HUES64 (cell line): Measurements from ENCODE around the gene ALPI.
A peak's percentile ranks its signal among the peaks of the same experiment; 100 is the strongest.

Source experiments
- H3K27ac ChIP-seq: 2 replicates; pipeline ENCODE4 v1.7.0; 2013; ENCODE audit warnings: low read depth, low read length, inconsistent platforms
- H3K27me3 ChIP-seq: 2 replicates; pipeline ENCODE4 v1.6.1; 2013; ENCODE audit warnings: mild to moderate bottlenecking, low read length; ENCODE audit not compliant: insufficient read depth
- H3K36me3 ChIP-seq: 2 replicates; pipeline ENCODE4 v1.6.1; 2013; ENCODE audit warnings: mild to moderate bottlenecking, low read length; ENCODE audit not compliant: insufficient read depth
- H3K4me1 ChIP-seq: 2 replicates; pipeline ENCODE4 v1.6.1; 2013; ENCODE audit warnings: mild to moderate bottlenecking, low read length, moderate library complexity; ENCODE audit not compliant: insufficient read depth
- H3K4me3 ChIP-seq: 2 replicates; pipeline ENCODE4 v1.5.1; 2013; ENCODE audit warnings: mild to moderate bottlenecking, low read length, moderate library complexity
- H3K9ac ChIP-seq: 2 replicates; pipeline ENCODE4 v1.6.1; 2013; ENCODE audit warnings: mild to moderate bottlenecking, low read depth, low read length
- H3K9me3 ChIP-seq: 2 replicates; pipeline ENCODE4 v1.6.1; 2013; ENCODE audit warnings: low read depth, low read length; ENCODE audit not compliant: insufficient read depth
- WGBS: fragments of 150-250, 120-280 bp; methylation state at CpG from one replicate; pipeline ENCODE4 v1.1.7; 2013; ENCODE audit warnings: missing lambda C conversion rate; 5-methylcytosine and 5-hydroxymethylcytosine counted together

ALPI gene

DNA sequence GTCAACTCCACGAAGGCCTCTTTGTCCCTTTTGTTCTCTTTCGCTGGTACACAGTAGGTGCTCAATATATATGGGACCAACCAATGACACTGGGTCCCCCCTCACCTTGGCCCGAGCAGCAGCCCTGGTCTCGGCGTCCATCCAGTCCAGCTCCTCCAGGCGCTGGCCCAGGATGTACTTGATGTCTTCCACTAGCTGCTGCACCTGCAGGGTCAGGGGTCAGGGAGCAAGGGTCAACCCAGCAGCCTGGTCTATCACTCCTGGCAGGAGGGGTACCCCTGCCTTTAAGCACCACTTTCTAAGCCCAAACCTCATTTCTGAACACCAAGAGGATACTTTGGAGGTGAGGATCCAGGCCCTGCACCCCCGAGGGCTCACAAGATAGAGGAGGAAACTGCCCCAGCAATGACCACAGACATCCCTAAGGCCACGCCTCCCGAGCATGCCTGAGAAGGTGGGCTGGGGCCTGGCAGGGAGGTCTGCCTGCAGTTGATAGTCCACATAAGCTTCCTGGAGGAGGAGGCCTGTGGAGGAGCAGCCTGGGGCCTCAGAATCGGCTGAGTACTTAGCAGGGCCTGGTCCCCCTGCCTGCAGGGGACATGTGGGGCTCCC lies 27.5 kb downstream of the ALPI start:
- no peak overlapping the region for H3K9ac ChIP-seq
- H3K9me3 ChIP-seq = no peaks in the 10 kb centered on the region
- H3K27me3 ChIP-seq = peaks cover 61% of the 10 kb centered on the region
- no peaks in the 10 kb centered on the region; the same call in 1 of the 2 replicates for H3K4me1 ChIP-seq
- 93% methylated on average over 10 of the region's 10 CpGs for WGBS
- no peak overlapping the region for H3K27ac ChIP-seq
- H3K4me3 ChIP-seq = no peak overlapping the region
- H3K36me3 ChIP-seq = no peaks in the 10 kb centered on the region

DNA sequence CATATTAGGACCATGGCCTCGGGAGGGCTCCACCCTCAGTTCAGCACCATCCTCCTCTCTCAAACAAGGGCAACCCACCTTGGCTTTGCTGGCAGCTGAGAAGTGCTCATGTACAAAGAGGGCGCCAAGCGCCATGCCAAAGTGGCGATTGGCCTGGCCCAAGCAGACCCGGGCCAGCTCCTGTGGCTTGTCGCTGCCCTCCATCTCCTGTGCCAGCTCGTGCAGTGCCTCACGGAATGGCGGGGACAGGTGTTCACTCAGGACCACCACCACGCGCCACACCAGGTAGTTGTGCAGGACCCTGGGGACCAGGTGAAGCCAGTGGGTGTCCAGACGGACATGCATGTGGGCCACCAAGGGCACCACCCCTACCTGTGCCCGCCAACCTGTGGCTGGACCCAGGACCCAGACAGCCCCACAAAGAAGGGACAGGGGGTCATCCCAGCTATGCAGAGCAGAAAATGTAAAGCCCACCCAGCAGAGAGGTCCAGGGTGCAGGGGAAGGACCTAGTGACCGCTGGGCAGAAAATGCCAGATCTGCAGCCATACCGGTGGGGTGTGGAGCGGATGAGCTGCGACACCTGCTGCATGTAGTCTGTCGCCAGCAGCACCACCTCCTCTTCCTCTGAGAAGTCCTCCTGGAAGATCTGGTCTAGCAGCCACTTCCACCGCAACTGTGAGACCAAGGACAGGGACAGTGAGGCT lies 28.1 kb downstream of the ALPI start:
- Histone ChIP-seq H3K4me3 (no peak overlapping the region), H3K9me3 (no peaks in the 10 kb centered on the region), H3K27me3 (peaks cover 67% of the 10 kb centered on the region), H3K27ac (no peak overlapping the region), H3K36me3 (no peaks in the 10 kb centered on the region), H3K9ac (no peak overlapping the region), H3K4me1 (peaks cover 2% of the 10 kb centered on the region; the same call in 1 of the 2 replicates)
- 94% methylated on average over 19 of the region's 19 CpGs for WGBS

DNA sequence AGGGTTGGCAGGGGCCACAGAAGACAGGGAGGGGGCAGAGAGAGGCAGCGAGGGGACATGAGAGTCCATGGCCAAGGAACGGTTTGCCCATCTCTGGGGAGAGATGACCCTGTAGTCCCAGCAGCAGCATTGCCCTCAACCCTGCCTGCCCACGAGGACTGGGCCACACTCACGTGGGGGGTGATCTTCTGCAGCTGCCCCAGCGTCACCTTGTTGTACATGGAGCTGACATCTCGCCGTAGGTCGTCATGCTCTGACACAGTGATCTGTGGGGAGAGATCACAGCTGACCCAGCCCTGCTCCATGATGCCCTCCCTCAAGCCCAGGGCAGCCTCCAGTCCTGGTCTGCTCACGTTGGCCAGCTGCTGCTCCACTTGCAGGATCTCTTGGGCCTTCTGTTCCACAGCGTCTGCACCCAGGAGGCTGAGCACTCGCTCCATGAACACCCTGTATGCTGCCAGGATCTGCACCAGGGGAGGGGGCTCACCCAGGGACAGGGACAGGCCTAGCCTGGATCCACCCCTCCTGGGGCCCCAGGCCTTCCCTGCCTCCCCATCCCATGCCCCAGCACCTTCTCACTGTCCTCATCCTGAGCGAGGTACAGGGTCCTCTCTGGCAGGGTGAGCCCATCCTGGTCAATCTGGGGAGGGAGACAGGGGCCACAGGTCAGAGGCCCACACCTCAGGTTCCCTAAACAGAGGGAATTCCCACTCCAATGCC lies 28.8 kb downstream of the ALPI start:
- Histone ChIP-seq H3K27me3 (peaks cover 74% of the 10 kb centered on the region), H3K9me3 (no peaks in the 10 kb centered on the region), H3K4me1 (peaks cover 9% of the 10 kb centered on the region), H3K4me3 (no peak overlapping the region), H3K27ac (no peak overlapping the region), H3K9ac (no peak overlapping the region), H3K36me3 (no peaks in the 10 kb centered on the region)
- 87% methylated on average over 12 of the region's 12 CpGs for WGBS

DNA sequence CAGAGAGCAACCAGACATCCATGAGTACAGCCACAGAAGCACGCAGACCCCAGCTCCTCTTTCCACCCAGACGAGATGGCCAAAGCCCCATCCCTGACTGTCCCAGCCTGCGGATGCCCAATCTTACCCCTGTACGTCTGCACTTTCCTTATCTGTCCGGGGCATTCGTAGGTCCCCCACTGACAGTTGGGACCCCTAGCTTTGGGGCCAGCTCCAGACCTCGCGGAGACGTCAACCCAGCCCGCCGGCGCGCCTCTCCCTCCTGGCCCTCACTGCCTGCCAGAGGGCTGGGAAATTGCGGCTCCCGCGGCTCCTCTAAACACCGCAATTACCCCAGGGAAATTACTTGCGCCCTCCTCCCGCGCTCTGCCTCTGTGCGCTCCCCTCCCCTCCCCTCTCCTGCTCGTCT lies 29.4 kb downstream of the ALPI start:
- Histone ChIP-seq H3K4me3 (peak overlapping the region; percentile 47), H3K27ac (no peak overlapping the region), H3K9me3 (no peaks in the 10 kb centered on the region), H3K4me1 (peaks cover 11% of the 10 kb centered on the region), H3K27me3 (peaks cover 78% of the 10 kb centered on the region), H3K9ac (no peak overlapping the region), H3K36me3 (no peaks in the 10 kb centered on the region)
- whole genome bisulfite sequencing = 12% methylated on average over 22 of the region's 22 CpGs

DNA sequence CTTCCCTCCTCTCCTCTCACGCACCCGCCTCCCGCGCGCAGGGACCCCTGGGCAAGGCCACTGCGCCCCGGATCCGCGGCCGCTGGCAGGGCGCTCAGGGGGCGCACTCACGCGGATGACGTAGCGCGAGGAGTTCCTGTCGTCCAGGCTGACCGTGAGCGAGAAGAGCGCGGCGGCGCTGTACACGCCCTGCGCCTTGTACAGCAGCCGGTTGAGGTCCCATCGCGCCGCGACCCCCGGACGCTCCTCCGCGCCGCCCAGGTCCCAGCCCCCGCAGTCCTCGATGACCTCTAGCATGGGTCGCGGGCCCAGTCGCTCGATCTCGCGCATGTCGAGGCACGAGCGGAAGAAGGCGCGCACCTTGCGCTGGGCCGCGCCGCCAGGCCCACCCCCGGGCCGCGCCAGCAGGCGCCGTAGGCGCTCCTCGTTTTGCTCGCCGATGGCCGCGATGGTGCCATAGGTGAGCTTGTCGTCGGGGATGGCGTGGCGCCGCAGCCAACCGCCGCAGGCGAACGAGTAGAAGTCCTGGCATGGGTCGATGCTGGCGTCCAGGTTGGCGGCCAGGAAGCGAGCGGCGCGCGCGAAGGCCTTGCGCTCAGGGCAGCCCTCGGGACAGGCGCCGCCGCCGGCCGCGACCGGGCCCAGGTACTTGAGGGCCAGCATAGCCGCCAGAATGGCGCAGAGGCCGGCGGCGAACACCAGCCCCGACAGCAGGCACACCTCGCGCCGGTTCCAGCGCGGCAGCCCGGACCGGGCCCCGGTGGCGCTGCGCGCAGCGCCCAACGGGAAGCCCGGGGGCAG lies 30.0 kb downstream of the ALPI start:
- H3K4me3 ChIP-seq = peak overlapping the region; percentile 47
- peaks cover 78% of the 10 kb centered on the region for H3K27me3 ChIP-seq
- peaks cover 11% of the 10 kb centered on the region for H3K4me1 ChIP-seq
- H3K9me3 ChIP-seq = no peaks in the 10 kb centered on the region
- WGBS = 3% methylated on average over 111 of the region's 111 CpGs
- H3K36me3 ChIP-seq = no peaks in the 10 kb centered on the region
- no peak overlapping the region for H3K27ac ChIP-seq
- H3K9ac ChIP-seq = no peak overlapping the region; the same call in 1 of the 2 replicates

DNA sequence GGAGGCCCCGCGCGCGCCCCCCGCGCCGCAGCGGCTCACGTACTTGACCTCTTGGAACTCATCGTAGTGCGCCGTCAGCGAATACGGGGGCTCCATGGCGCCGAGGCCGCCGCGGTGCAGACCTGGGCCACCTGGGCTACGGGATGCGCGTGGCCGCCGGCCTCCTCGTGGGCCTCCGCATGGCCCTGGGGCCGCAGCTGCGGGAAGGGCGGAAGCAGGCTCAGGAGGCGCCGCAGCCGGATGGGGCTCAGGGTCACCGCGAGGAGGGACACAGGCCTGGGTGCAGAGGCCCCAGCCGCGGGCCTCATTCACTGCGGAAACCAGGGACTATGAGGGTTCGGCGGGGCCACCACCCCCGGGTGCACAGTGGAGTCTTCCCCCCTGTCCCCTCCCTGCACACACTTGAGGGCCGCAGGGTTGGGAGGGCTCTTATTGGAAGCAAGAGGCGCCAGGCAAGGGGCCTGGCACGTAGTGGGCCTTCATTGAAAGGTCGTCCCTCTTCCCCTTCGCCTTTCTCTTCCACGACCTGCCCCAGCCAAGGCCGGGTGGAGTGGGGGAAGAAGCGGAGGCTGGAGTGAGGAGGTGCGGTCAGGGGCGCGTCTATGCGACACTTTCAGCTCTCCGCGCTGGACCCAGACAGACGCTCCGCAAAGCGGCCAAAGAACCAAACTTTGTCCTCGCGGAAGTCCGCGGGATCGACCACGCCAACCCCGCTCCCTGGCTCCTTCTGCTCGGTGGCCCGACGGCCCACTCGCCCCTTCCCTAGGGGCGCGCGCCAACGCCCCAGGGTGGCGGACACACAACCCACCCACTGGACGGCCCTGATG lies 30.8 kb downstream of the ALPI start:
- Histone ChIP-seq H3K9ac (no peak overlapping the region), H3K4me3 (peak overlapping the region; percentile 47), H3K9me3 (no peaks in the 10 kb centered on the region), H3K27me3 (peaks cover 78% of the 10 kb centered on the region), H3K4me1 (peaks cover 11% of the 10 kb centered on the region), H3K36me3 (no peaks in the 10 kb centered on the region), H3K27ac (no peak overlapping the region)
- 5% methylated on average over 72 of the region's 74 CpGs for WGBS

DNA sequence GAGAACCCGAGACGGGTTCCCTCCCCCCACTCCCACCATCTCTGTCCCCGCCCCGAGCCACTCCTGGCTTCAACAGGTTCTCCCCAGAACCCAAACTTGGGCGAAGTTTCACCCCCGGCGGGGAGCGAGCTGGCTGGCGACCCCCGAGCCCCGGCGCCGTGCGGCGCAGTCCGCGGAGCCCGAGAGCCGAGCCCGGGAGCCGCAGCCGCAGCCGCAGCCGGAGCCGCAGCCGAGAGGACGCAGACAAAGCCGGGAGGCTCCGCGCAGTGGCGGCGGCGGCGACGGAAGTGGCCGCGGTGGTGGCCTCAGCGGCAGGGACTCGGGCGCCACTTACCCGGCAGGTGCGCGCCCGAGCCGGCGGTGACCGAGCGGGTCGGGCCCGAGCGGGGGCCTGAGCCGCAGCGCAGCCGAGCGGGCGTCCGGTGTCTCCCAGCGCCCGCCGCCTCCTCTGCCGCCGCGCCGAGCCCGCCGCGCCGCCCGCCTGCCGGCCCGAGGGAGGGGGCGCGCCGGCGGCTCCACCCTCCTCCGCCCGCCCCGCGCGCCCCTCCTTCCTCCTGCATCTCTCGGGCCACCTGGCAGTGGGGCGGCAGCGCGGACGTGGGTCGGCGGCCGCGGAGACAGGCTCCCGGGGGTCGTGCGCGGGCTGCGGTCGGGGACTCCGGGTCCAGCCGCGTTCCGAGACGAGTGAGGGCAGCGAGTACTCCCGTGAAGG lies 31.6 kb downstream of the ALPI start, which contains the start of gene ECEL1:
TSS of gene ECEL1 (minus strand) at position 450 of the 712 bp plus-strand sequence. CDS start 1,181 bp downstream, outside the sequence.
- no peaks in the 10 kb centered on the region for H3K9me3 ChIP-seq
- no peak within 1 kb of the TSS for H3K9ac ChIP-seq
- WGBS = 1% methylated on average over 102 of the region's 102 CpGs
- peak within 1 kb of the TSS; percentile 47 for H3K4me3 ChIP-seq
- H3K36me3 ChIP-seq = no peaks in the 10 kb centered on the region
- H3K27me3 ChIP-seq = peaks cover 74% of the 10 kb centered on the region
- peaks cover 11% of the 10 kb centered on the region for H3K4me1 ChIP-seq
- H3K27ac ChIP-seq = no peak within 1 kb of the TSS

DNA sequence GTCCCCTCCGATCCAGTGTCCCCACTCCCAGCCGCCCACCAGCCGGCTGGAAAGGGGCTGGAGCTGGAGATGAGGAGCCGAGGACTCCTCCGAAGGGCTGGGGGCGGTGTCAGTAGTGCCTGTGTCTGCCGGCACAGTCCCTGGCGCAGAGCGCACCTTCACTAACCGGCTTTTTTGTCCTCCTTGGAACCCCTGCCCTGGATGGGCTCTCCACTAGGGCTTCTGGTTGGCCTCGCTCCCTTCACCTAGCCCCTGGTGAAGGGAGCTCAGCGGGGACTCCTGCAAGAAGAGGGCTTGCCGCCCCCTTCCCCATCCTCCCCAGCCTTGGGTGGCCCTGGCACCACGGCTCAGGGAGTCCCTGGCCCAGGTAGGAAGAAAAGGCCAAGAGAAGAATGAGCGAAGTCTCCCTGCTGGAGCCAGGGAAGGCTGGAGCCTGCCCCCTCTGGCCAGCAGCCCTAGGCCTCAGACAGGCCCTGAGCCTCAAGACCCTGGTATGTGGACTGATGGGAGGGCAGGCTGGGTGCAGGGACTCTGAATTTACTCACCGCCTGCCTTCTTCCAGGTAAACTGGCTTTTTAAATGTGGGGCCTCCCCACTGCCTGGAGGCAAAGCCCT lies 32.3 kb downstream of the ALPI start:
- no peak overlapping the region for H3K27ac ChIP-seq
- peak overlapping the region; percentile 47 for H3K4me3 ChIP-seq
- WGBS = 15% methylated on average over 16 of the region's 16 CpGs
- H3K36me3 ChIP-seq = no peaks in the 10 kb centered on the region
- H3K4me1 ChIP-seq = peaks cover 11% of the 10 kb centered on the region
- no peak overlapping the region for H3K9ac ChIP-seq
- peaks cover 69% of the 10 kb centered on the region for H3K27me3 ChIP-seq
- no peaks in the 10 kb centered on the region for H3K9me3 ChIP-seq

DNA sequence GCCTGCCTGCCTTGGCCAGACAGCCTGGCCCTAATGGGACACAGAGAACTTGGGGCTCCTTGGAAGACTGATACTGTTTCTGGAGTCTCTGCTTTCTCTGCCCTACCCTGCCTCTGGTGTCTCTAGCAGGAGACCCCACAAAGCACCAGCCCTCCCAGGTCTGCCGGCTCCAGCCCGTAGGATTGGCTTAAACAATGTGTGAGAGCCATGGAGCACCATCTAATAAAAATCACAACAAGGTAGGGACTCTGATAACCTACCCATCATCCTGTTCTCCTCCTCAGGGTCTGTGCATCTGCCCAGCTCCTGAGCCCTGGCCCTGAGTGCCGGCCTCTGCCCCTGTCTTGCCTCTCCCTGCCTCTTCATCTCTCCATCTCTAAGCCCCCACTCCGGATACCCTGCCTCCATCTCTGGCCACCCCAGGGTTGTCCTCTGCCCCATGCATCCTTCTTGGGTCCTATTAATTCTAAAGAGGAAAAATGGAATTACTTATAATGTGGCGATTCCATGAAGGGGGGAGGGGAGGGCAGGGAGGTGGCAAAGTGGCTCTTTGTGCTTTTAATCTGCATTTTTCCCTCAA lies 32.9 kb downstream of the ALPI start:
- WGBS = 86% methylated on average over 5 of the region's 5 CpGs

More for the DNA sequence above, 32.9 kb downstream of the ALPI start:
- Histone ChIP-seq H3K9ac (no peak overlapping the region), H3K4me1 (peaks cover 11% of the 10 kb centered on the region), H3K27ac (no peak overlapping the region), H3K9me3 (no peaks in the 10 kb centered on the region), H3K27me3 (peaks cover 63% of the 10 kb centered on the region), H3K36me3 (no peaks in the 10 kb centered on the region), H3K4me3 (no peak overlapping the region)
